SIG-M5 treated with dmso at 0.1 percent for 504 hours (cell line): Measurements from ENCODE around the gene FRMPD4.
"Not testable (repeated sequence)": the region's sequence is repeated elsewhere in the genome, so short reads cannot be mapped to it uniquely, and the experiment has no call there.

Experiments
- DNase-seq: peaks from one replicate; lab custom pipeline; 2025; ENCODE audit not compliant: unreplicated experiment; lab: John Stamatoyannopoulos, UW

The FRMPD4 gene

DNA sequence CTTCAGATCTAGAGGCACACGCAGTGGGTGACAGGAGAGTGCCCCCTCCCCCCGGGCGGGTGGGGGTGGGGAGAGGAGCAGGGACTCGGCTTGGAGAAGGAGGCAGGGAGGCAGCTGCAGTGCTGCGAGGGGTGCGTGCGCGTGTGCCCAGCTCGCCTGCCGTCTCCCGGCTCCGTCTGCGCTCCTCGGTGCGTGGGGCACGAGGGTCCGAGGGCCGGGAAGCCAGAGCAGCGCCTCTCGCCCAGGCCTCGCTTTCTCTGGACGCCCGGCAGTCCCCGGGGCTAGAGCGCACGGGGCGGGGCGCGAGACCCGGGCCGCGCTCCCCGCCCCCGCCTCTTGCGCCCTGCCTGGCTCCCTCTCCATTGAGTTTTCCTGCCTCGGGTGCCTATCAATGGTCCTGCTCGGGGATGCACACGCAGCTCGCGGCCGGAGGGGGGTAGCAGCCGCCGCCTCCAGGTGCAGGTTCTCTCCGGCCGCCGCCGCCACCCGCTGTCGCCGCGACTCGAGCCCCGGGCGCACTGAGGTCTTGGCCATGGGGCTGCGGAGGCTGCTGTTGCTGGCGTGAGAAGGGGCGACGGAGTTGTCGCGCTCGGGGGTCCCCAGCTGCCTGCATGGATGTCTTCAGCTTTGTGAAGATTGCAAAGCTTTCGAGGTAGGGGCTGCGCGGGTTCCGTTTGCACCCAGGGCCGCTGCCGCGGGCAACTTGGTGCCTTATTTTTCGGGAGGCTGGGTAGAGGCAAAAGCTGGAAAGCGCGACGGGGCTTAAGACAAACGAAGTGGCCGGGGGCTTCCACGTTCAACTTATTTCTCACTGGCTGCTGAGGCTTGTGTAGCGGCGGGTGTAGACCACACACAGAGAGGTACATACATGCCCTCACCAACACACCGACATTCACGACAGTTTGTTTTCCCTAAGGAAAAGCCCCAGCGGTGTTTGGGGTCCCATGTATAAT is at the start of gene FRMPD4:
Gene FRMPD4, plus strand, starts transcription at position 113 of the 953 bp plus-strand sequence. Its CDS starts 499 bp downstream, at position 612.
- no peak for DNase-seq

DNA sequence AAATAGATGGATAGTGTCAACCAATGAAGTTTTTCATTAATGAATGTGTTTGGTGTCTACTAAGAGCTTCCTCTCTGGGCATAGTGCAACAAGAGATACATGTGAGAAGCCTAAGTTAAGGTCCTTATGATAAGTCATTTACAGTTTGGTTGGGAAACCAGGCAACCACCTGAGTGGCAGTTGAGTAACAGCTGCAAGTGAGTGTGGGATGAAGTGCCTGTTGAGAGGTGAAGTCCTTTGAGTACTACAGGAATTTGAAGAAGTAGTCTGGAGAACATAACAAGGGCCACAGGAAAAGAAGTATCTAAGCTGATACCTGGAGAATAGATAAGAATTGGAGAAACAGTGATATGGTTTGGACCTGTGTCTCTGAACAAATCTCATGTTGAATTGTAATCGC is 48.5 kb upstream of the FRMPD4 start:
- DNase-seq, result no peak

DNA sequence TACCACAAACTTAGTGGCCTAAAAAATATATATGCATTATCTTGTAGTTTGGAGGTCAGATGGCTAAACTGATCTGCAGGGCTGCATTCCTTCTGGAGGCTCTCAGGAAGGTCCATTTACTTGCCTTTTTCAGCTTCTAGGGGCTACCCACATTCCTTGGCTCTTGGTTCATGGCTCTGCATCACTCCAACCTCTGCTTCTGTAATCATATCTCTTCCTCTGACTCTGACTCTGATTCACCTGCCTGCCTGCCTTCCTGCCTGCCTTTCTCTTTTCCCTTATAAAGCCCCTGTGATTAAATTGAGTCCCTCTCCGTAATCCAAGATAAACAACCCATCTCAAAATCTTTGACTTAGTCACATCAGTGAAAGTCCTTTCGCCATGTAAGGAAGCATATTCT is 25.0 kb upstream of the FRMPD4 start:
- no peak for DNase-seq

DNA sequence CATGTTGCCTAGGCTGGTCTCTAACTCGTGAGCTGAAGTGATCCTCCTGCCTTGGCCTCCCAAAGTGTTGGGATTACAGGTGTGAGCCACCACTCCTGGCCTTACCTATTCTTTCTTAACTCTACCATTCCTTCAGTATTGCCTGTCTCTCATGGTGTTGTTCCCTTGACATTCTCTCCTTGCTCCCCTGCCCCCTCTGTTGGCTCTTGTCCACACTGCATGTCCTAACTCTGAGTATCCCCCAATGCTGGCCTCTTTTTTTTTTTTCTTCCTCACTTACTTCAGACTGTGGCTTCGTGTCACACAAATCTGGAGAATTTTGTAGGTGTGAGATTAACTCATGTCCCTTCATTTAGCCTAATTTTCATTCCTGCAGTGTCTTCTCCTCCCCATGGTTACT is 22.9 kb upstream of the FRMPD4 start:
- DNase-seq, result no peak

DNA sequence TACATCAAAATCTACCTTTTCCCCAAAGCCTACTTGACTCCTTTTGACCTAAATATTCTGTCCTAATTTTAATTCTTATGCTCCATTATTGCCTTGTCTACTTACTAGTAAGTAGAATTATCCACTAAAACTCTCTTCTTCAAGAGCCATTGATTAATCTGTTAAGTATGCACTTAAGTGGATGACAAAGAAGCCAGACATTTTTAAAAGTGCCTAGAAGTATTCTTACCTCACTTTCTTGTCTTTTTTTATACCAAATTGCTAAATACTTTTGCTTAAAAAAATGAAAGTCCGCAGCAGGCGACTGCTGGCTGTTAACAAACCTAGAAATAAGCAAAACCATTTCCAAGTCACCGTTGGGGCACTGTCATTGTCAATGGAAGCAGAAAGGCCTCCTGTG is 20.1 kb upstream of the FRMPD4 start:
- no peak for DNase-seq

DNA sequence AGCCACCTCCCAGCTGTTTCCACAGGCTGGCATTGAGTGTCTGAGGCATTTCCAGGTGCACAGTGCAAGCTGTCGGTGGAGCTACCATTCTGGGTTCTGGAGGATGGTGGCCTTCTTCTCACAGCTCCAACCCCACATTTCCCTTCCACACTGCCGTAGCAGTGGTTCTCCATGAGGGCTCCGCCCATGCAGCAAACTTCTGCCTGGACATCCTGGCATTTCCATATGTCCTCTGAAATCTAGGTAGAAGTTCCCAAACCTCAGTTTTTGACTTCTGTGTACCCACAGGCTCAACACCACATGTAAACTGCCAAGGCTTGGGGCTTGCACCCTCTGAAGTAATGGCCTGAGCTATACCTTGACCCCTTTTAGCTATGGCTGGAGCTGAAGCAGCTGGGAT is 10.3 kb upstream of the FRMPD4 start:
- no peak for DNase-seq

DNA sequence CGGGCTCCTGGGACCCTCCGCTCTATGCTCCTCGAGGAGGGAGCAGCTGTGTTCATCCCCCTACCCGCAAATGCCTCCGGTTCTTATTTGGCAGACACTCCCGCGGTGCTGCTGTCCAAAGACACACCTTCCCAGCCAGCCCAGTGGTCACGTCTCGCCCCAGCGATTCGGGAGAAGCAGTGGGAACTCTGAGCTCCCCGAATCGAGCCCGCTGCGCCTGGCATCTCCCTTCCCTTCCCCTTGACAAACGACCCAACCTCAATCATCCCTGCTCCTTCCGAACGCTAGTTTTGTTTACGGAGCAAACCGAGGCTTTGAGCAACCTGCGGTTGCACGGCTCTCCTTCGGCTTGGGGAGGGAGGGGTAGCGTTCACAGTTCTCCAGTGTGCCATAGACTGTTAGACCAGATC is 317 bp upstream of the FRMPD4 start:
- no peak for DNase-seq

DNA sequence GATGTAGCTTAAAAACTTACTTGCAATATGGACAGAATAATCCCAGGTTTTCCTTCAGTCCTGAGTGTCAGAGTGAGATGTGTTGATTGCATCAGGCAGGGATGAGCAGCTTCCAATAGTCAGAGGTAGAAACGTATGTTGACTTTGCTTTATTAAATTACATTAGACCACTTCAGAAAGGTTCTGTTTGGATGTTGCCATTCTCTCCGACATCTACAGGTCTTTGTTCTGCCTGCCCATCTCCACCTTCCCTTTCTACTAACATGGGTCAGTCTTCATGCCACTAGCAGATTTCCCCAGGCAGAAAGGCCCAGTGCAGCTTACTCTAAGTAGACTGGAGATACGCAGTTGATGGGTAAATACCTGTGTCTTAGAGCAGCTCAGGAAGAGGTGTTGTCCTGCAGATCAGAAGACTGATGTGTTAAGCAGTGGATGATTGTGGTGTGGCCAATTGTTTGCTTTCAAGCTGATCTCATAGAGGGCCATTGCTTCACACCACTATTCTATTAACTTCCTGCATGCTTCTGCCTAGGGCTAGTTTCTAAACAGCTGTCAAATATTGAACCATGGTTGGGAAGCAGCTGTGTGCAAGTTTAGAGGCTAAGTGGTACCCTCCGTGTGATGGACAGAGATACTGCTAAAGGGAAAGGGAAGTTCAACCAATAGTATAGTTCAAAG is 1.8 kb downstream of the FRMPD4 start:
- DNase-seq, result no peak

DNA sequence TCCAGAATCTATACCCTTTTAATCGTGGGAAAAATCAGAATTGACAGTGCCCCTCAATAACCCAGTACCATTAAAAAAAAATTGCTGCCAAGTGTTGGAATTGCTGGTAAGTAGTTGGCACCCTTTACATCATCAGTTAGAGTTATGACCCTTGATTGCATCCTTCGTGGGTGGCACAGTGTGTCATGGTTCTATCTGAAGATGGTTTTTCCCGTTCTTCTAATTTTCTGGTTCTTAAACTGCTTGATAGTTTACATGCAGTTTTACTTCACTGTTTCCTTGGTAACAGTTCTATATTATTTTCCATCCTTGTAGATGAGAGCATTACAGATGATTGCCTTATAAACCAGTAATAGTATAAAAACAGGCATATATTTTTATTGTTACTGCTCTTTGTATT is 3.2 kb downstream of the FRMPD4 start:
- no peak for DNase-seq

DNA sequence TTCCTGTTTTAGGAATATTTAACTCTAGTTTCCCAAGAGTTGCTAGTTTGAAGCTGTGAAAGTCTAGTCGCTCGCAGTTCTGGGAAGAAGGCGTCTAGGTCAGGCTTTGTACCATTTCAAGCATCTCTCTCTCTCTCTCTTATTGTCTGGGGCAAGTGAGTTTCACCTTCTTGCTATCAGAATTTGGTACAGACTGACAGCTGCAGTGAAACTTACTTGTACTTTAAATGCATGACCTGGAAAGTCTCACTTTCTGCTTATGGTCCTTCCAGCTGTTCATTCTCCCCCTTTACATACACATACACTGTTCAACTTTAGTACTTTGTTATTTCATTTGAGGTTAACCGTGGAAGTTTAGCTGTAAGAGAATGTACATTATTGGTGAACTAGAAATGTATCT is 4.4 kb downstream of the FRMPD4 start:
- DNase-seq, result no peak

DNA sequence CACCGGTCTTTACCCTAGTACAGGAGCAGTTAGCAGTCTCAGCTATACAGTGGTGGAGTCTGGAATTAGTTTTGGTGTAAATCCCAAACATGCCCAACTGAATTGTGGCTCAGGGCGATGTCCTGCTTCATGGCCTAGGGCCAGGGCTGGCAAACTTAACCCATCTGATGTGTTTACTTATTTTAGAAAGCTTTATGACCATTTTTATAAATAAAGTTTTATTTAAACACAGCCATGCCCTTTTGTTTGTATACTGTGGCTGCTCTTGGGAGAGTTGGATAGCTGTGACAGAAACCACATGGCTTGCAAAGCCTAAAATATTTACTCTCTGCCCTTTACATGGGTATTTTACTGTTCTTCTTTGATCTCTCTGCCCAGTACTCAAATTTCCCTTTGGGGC is 7.1 kb downstream of the FRMPD4 start:
- DNase-seq, result no peak

DNA sequence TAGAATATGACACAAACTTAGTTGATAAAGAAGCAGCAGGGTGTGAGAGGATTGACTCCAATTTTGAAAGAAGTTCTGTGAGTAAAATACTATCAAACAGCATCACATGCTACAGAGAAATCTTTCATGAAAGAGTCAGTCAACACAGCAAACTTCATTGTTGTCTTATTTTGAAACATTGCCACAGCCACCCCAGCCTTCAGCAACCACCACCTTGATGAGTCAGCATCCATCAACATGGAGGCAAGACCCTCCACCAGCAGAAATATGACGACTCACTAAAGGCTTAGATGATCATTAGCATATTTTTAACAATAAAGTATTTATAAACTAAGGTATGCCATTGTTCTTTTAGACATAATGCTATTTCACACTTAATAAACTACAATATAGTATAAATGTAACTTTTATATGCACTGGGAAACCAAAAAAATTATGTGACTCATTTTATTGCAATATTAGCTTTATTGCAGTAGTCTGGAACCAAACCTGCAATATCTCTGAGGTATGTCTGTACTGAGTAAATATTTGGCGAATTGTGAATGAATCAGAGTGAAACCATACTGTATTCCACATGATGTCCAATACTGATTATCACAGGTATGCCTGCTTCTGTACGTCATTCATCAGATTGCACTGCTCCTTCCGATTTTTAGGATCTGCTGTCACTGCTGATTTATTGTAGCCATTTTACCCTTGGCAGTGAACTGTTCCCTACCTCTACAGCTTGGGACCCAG is 11.6 kb downstream of the FRMPD4 start:
- no peak for DNase-seq

DNA sequence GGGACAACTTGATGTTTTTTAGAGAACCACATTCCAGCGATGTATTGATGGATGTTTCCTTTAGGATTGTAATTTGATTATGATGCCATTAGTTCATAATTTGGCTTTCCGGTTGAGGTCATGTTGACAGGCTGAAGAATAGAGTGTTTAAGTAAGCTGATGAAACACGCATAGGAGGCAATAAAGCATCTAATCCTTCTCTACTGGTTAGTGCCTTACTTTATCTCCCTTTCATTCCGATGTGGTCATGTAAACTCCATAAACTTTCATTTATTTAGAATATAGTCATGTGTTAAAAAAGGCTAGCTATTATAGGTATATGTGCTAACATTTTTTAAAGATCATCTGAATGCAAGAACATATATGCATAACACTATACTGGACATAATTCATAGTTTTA is 15.0 kb downstream of the FRMPD4 start:
- no peak for DNase-seq

DNA sequence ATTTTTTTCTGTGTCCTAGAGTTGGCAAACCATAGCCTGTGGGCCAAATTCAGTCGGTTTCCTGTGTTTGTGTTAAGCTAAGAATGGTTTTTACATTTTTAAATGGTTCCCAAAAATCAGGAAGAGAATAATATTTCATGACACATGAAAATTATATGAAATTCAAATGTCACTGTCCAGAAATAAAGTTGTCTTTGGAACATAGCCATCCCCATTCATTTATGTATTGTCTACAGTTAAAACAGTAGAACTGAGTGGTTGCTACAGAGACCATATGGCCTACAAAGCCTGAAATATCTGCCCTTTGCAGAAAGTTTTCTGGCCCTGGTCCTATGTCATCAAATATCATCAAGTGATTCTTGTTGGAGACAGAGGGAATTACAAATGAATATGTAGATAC is 15.5 kb downstream of the FRMPD4 start:
- DNase-seq, result no peak

DNA sequence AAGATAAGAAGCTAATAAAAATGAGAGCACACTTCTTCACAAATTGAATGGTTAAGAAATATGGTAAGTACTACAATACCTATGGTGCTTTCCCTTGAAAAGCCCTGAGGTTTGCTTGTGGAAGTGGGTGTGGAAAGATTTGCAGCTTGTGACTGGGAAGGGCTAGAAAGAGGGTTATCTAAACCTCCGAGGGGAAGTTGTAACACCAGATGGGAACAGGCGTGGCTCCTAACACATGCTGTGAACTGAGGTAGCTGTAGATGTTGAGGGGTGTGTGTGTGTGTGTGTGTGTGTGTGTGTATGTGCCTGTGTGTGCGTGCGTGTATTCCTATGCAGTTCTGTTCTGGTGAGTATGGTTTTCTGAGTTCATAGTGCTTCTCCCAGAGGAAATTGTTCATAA is 21.5 kb downstream of the FRMPD4 start:
- DNase-seq, result no peak

DNA sequence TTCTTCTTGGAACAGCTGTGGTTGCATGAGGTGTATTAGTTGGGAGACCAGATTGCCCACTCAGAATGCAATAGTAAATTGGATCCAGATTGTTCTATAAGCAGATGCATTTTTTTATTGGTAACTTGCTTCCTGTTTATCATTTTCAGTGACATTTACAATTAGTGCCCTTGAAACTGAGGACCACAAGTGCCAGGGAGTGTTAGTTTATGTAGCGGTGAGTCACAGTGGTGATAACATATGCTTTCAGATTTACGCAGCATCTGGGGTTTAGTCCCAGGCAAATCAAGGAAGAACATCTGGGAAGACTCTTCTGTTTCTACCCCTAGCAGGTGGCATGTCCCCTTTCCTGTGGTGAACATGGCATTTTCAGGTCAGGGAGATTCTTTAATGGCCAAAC is 24.1 kb downstream of the FRMPD4 start:
- DNase-seq, result no peak

DNA sequence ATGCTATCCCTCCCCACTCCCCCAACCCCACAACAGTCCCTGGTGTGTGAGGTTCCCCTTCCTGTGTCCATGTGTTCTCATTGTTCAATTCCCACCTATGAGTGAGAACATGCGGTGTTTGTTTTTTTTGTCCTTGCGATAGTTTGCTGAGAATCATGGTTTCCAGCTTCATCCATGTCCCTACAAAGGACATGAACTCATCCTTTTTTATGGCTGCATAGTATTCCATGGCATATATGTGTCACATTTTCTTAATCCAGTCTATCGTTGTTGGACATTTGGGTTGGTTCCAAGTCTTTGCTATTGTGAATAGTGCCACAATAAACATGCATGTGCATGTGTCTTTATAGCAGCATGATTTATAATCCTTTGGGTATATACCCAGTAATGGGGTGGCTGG is 25.9 kb downstream of the FRMPD4 start:
- DNase-seq, result not testable (repeated sequence)

DNA sequence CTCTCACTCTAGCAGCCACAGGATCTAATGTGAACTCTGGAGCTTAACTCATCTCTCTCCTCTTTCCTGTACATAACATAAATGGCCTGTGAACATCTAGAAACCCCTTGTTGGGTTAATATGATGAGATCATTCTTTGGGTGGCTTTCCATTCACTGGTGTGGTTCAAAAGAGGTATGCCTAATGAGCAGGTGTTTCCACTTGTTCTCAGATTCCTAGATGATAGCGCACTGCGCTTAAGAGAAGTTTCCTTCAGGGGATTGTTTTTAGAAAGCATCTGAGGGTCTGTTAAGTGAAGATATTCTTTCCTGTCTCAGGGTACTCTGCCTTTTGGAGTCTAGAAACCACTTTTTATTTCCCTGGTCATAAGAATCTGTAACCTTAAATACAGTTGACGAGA is 32.5 kb downstream of the FRMPD4 start:
- no peak for DNase-seq

DNA sequence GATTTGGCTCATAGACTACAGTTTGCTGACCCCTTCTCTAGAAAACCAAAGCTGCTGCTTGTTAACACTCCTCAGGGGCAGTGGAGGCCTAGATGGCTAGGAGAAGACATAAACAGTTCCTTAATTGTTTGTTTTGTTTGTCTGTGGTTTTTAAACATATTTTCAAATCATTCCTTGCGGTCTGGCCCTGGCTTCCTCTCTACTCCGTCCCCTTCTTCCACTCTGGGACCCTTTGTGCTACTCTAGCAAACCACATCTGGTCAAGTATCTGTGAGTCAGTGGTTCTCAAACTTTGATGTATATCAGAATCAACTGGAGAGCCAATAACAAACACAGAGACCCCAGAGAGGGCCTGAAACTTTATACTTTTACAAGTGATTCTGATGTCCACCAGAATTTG is 36.1 kb downstream of the FRMPD4 start:
- DNase-seq, result no peak

DNA sequence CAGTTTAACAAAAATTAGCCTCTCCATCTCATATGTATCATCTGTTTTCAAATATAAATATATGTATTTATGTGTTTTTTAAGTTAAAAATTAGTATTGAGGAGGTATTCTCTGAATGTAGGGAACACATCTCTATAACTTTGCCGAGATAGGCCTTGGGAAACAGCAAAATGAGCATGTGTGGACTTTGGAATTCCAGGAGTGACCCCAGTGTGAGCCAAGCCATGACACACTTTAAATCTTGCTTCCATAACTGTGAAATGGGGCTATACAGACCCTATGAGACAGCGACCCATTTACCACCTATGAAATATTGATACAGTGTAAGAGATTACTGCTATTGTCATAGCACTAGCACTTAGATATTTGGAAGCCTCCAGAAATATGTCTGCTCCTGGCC is 58.8 kb downstream of the FRMPD4 start:
- DNase-seq, result no peak

DNA sequence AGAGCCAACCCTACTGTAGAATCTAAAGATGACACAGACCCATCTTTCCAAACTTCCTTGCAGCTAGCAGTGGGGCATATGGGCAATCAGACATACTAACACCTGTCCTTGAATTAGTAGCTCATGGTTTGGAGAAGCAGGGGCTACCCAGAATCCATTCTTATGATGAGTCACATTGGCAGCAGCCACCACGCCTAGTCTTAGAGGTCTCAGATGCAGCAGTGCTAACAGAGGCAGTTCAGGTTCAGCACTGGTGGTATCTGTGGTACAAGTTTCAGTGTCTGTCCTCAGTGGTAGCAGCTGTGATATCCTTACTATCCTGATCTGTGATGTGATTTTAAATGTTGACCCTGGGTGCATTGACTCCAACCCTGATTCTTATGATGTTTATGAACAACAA is 68.1 kb downstream of the FRMPD4 start:
- no peak for DNase-seq
